PC-3 (cell line): Measurements from ENCODE around the gene PPCS. TPM values are rescaled to one million over a fixed set of nuclear protein-coding genes. Genes with fewer than 3 reads are reported as not detected.

Experiments used
- ATAC-seq: fragments of 200-7000 bp; cut with Tn5 transposase; 2 replicates; pipeline ENCODE4 v1.9.1; 2020; ENCODE audit warnings: mild to moderate bottlenecking, moderate library complexity
- BruUV-seq: library from RNA; stranded (reverse); fragments of 400-500 nt; replicated peaks from 2 replicates; lab custom pipeline; 2021; lab: Mats Ljungman, UMichigan
- CTCF ChIA-PET: fragments of 300-600 bp; sonication (Branson Sonifier 250); formaldehyde crosslinking; loops from one replicate; lab custom pipeline; 2022; ENCODE audit warnings: antibody characterized with exemption; lab: Charles Lee
- POLR2A ChIA-PET: fragments of 300-600 bp; sonication (Branson Sonifier 250); formaldehyde crosslinking; loops from one replicate; lab custom pipeline; 2022; ENCODE audit warnings: antibody characterized with exemption; ENCODE audit not compliant: unreplicated experiment; lab: Charles Lee
- DNase-seq: peaks from one replicate; pipeline ENCODE4 v3.0.0-alpha.2; 2015
- H2AFZ ChIP-seq: fragments of 300-600 bp; sonication (generic); 2 replicates; pipeline ENCODE4 v1.6.0; 2016; ENCODE audit warnings: antibody characterized with exemption, low read length
- H3F3A ChIP-seq: fragments of 300-600 bp; sonication (generic); one replicate; pipeline ENCODE4 v1.6.0; 2017; ENCODE audit warnings: antibody characterized with exemption, low read length, control low read depth, mild to moderate bottlenecking; ENCODE audit not compliant: unreplicated experiment
- H3K27ac ChIP-seq: fragments of 300-600 bp; sonication (generic); 2 replicates; pipeline ENCODE4 v1.5.1; 2016; ENCODE audit warnings: mild to moderate bottlenecking, low read length
- H3K27me3 ChIP-seq: fragments of 300-600 bp; sonication (generic); 2 replicates; pipeline ENCODE4 v1.6.1; 2016; ENCODE audit warnings: low read length, mixed read lengths
- H3K36me3 ChIP-seq: fragments of 300-600 bp; sonication (generic); 2 replicates; pipeline ENCODE4 v1.6.1; 2016; ENCODE audit warnings: low read depth, mixed run types, low read length, mixed read lengths
- H3K4me1 ChIP-seq: fragments of 300-600 bp; sonication (generic); 2 replicates; pipeline ENCODE4 v1.5.1; 2016; ENCODE audit warnings: low read length; ENCODE audit not compliant: insufficient read depth
- H3K4me2 ChIP-seq: fragments of 300-600 bp; sonication (generic); 2 replicates; pipeline ENCODE4 v1.6.0; 2016; ENCODE audit warnings: low read length
- H3K4me3 ChIP-seq: fragments of 300-600 bp; sonication (generic); 2 replicates; pipeline ENCODE4 v1.5.1; 2016; ENCODE audit warnings: mild to moderate bottlenecking, low read length, mixed read lengths
- H3K79me2 ChIP-seq: fragments of 300-600 bp; sonication (generic); 2 replicates; pipeline ENCODE4 v1.6.1; 2017; ENCODE audit warnings: low read length, mixed read lengths
- H3K9ac ChIP-seq: fragments of 300-600 bp; sonication (generic); 2 replicates; pipeline ENCODE4 v1.6.0; 2016; ENCODE audit warnings: mild to moderate bottlenecking, low read length
- H3K9me2 ChIP-seq: fragments of 300-600 bp; sonication (generic); replicated peaks from 2 replicates; pipeline ENCODE4 v1.6.1; 2016; ENCODE audit warnings: mixed run types, low read length, mixed read lengths
- H3K9me3 ChIP-seq: fragments of 300-600 bp; sonication (generic); 2 replicates; pipeline ENCODE4 v1.6.1; 2016; ENCODE audit warnings: low read length, mixed read lengths
- H4K20me1 ChIP-seq: fragments of 300-600 bp; sonication (generic); 2 replicates; pipeline ENCODE4 v1.6.1; 2016; ENCODE audit warnings: low read length, mixed read lengths
- EZH2 ChIP-seq: fragments of 300-600 bp; sonication (generic); IDR thresholded peaks from one replicate; pipeline ENCODE4 v1.6.1; 2017; ENCODE audit warnings: antibody characterized with exemption, mild to moderate bottlenecking, low read length; ENCODE audit not compliant: unreplicated experiment
- EZH2phosphoT487 ChIP-seq: fragments of 300-600 bp; sonication (generic); IDR thresholded peaks from 2 replicates; pipeline ENCODE4 v1.6.1; 2018; ENCODE audit warnings: mild to moderate bottlenecking, antibody characterized with exemption, low read length, borderline replicate concordance
- intact Hi-C: fragments of 100-400 bp; cut with micrococcal nuclease; formaldehyde crosslinking; loops from 2 replicates; pipeline ENCODE4 v1.9.0; 2023
- total RNA-seq: library from RNA; depleted of rRNA; stranded (reverse); fragments of >200 nt; gene quantifications from 2 replicates; pipeline ENCODE4 v1.2.3, GENCODE V29; 2014
- TF ChIP-seq, protein P1 (sequence below): fragments of 300-600 bp; sonication (generic); conservative IDR thresholded peaks from 2 replicates; pipeline ENCODE4 v1.5.1; 2017; ENCODE audit warnings: antibody characterized with exemption, low read depth, mild to moderate bottlenecking, low read length

The PPCS gene
- total RNA-seq, 1 experiment from 2014 or later: 56.1 TPM

DNA sequence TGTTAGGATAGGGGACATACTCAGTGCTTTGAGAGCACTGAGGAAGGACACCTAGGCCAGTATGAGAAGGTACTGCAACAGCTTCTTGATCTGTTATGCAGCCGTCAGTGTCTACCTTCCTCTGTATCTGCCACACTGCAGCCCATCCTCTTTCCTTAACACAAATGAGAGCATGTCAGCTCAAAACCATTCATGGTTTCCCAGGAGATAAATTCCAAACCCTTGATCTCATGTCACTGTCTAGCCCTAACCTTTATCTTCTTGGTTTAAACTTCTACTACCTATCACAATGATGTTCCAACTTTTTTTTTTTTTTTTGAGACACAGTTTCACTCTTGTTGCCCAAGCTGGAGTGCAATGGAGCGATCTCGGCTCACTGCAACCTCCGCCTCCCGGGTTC, 1.9 kb upstream of the PPCS start:
- Histone ChIP-seq H3K36me3 (no peaks in the 10 kb centered on the region; the same call in 1 of the 2 replicates), H3K9me3 (no peaks in the 10 kb centered on the region), H3K9me2 (no peaks in the 10 kb centered on the region), H3F3A (no peaks in the 10 kb centered on the region), H3K9ac (no peak overlapping the region), H4K20me1 (no peaks in the 10 kb centered on the region), H3K27me3 (no peaks in the 10 kb centered on the region), H3K4me2 (no peak overlapping the region), H3K79me2 (peaks cover 23% of the 10 kb centered on the region), H3K27ac (no peak overlapping the region), H3K4me1 (peaks cover 27% of the 10 kb centered on the region), H3K4me3 (no peak overlapping the region), H2AFZ (no peak overlapping the region)
- ChIA-PET POLR2A (interaction anchor here (1.1 kb wide), 1 partner anchor 24 kb away, joined by 3 read pairs; no protein-coding TSS in a partner anchor), CTCF (no interaction called here)
- ATAC-seq (no peak), DNase-seq (no peak)
- TF ChIP-seq EZH2 (no peak), EZH2phosphoT487 (no peak)
- TF ChIP-seq, protein P1, sequence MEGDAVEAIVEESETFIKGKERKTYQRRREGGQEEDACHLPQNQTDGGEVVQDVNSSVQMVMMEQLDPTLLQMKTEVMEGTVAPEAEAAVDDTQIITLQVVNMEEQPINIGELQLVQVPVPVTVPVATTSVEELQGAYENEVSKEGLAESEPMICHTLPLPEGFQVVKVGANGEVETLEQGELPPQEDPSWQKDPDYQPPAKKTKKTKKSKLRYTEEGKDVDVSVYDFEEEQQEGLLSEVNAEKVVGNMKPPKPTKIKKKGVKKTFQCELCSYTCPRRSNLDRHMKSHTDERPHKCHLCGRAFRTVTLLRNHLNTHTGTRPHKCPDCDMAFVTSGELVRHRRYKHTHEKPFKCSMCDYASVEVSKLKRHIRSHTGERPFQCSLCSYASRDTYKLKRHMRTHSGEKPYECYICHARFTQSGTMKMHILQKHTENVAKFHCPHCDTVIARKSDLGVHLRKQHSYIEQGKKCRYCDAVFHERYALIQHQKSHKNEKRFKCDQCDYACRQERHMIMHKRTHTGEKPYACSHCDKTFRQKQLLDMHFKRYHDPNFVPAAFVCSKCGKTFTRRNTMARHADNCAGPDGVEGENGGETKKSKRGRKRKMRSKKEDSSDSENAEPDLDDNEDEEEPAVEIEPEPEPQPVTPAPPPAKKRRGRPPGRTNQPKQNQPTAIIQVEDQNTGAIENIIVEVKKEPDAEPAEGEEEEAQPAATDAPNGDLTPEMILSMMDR: no peak
- intact Hi-C loops: no loop called here
- no TSS peak for BruUV-seq

DNA sequence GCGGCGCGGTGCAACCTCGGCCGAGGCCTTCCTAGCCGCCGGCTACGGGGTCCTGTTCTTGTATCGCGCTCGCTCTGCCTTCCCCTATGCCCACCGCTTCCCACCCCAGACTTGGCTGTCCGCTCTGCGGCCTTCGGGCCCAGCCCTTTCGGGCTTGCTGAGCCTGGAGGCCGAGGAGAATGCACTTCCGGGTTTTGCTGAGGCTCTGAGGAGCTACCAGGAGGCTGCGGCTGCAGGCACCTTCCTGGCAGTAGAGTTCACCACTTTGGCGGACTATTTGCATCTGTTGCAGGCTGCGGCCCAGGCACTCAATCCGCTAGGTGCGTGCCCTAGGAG, 379 bp downstream of the PPCS start:
- H4K20me1 ChIP-seq: no peaks in the 10 kb centered on the region
- BruUV-seq: no TSS peak
- DNase-seq: peak; percentile 50

DNA sequence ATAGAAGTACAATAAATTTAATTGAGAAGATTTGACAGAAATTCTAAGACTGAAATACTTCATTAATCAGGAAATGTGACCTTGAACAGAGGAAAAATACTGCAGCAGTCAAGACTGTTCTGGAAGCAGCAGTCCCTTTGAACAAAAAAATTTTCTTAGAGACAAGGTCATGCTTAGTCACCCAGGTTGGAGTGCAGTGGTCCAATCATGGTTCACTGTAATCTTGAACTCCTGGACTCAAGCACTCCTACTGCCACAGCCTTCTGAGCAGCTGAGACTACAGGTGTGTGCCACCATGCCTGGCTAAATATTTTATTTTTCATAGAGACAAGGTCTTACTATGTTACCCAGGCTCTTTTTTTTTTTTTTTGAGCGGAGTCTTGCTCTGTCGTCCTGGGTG, 4.9 kb downstream of the PPCS start:
- Histone ChIP-seq H3F3A (no peaks in the 10 kb centered on the region), H4K20me1 (no peaks in the 10 kb centered on the region), H3K36me3 (no peaks in the 10 kb centered on the region; the same call in 1 of the 2 replicates), H3K27ac (no peak overlapping the region), H3K79me2 (peaks cover 23% of the 10 kb centered on the region), H3K9me3 (no peaks in the 10 kb centered on the region), H3K9ac (no peak overlapping the region), H2AFZ (no peak overlapping the region), H3K4me2 (no peak overlapping the region), H3K4me1 (peaks cover 29% of the 10 kb centered on the region), H3K27me3 (no peaks in the 10 kb centered on the region), H3K4me3 (no peak overlapping the region), H3K9me2 (no peaks in the 10 kb centered on the region)
- intact Hi-C loops: loop anchor here (5.0 to 10.0 kb wide), 2 partner anchors 69 to 194 kb away; partner anchors contain the start of gene PPIH
- DNase-seq (no peak), ATAC-seq (no peak)
- ChIA-PET POLR2A (no interaction called here), CTCF (no interaction called here)
- TF ChIP-seq EZH2phosphoT487 (no peak), EZH2 (no peak)
- TF ChIP-seq, protein P1: no peak
- no TSS peak for BruUV-seq

More for the DNA sequence above, 379 bp downstream of the PPCS start:
- ChIA-PET CTCF (no interaction called here), POLR2A (interaction anchor here (0.6 kb wide), 2 partner anchors 17 to 1164 kb away, joined by 3 to 5 read pairs; no protein-coding TSS in a partner anchor)
- Histone ChIP-seq H2AFZ (peak overlapping the region; percentile 98), H3K4me1 (peaks cover 28% of the 10 kb centered on the region), H3K9me3 (no peaks in the 10 kb centered on the region), H3K27me3 (no peaks in the 10 kb centered on the region), H3K4me2 (peak overlapping the region; percentile 95), H3K9ac (peak overlapping the region; percentile 96), H3K27ac (peak overlapping the region; percentile 73), H3K9me2 (no peaks in the 10 kb centered on the region), H3K4me3 (peak overlapping the region; percentile 85), H3K79me2 (peaks cover 23% of the 10 kb centered on the region), H3F3A (no peaks in the 10 kb centered on the region), H3K36me3 (no peaks in the 10 kb centered on the region; the same call in 1 of the 2 replicates)
- peak; percentile 55 for ATAC-seq
- intact Hi-C loops: no loop called here
- TF ChIP-seq EZH2 (no peak), EZH2phosphoT487 (no peak)
- TF ChIP-seq, protein P1: no peak
